ENCODE data around the gene ZNFX1. TPM values are rescaled to one million over a fixed set of nuclear protein-coding genes. Genes with fewer than 3 reads are reported as not detected.

ZNFX1 gene
- 34.0 and 34.5 TPM in 2 replicates for total RNA-seq (2011; cell fraction: chromatin; rRNA removed; ENCODE audit: low replicate concordance)
- total RNA-seq (2011; cell fraction: nucleolus; rRNA removed), result 14.8 and 15.7 TPM in 2 replicates
- 12.4 and 17.1 TPM in 2 replicates for total RNA-seq (2011; cell fraction: nucleoplasm; rRNA removed)
- total RNA-seq (2014; rRNA removed) (10.3 and 12.4 TPM in 2 replicates), total RNA-seq (2014; rRNA removed; fragmentation: Illumina TruSeq; extraction: Trizol) (11.9 and 13.5 TPM in 2 replicates), total RNA-seq (2015; rRNA removed; fragmentation: Illumina TruSeq; extraction: Trizol) (12.4 and 13.8 TPM in 2 replicates), total RNA-seq (2021) (11.9 and 13.4 TPM in 2 replicates), polyA plus RNA-seq (2011; rRNA removed) (2.5 and 3.8 TPM in 2 replicates), polyA plus RNA-seq (2014; fragmentation: Illumina TruSeq; extraction: Trizol) (10.4 and 11.6 TPM in 2 replicates), polyA plus RNA-seq (2014; fragmentation: Nextera tagmentation; extraction: Ambion mirVana) (1 to 10 TPM; 4.4 to 4.9 TPM), polyA plus RNA-seq (2014; rRNA removed) (7.2 and 7.6 TPM in 2 replicates), polyA minus RNA-seq (2011; rRNA and poly(A)+ RNA removed) (15.4 and 15.9 TPM in 2 replicates), Bru-seq, nascent RNA (percentile 65 among the genes with signal in this experiment), BruChase-seq, experiment 1, labeled RNA remaining after a 2-hour chase (percentile 71 among the genes with signal in this experiment), BruChase-seq, experiment 2, labeled RNA remaining after a 6-hour chase (percentile 73 among the genes with signal in this experiment)
- 3.5 and 4.1 TPM in 2 replicates for polyA plus RNA-seq (2011; cell fraction: cytosol; rRNA removed)
- polyA plus RNA-seq (2011; cell fraction: nucleus; rRNA removed), result 3.0 and 7.0 TPM in 2 replicates
- 6.0 and 6.5 TPM in 2 replicates for polyA plus RNA-seq (2012)
- 5.7 and 9.7 TPM in 2 replicates for polyA minus RNA-seq (2011; cell fraction: cytosol; rRNA and poly(A)+ RNA removed)
- 9.0 and 12.0 TPM in 2 replicates for polyA minus RNA-seq (2011; cell fraction: nucleus; rRNA and poly(A)+ RNA removed)
- long read RNA-seq, experiment 1, partial matches to known transcripts, result 35 of 55 reads
- long read RNA-seq, experiment 1, other reads (novel, unspliced or antisense), result 20 of 55 reads
- long read RNA-seq, experiment 2, partial matches to known transcripts, result 6 of 13 reads
- long read RNA-seq, experiment 2, other reads (novel, unspliced or antisense), result 7 of 13 reads
- long read RNA-seq, experiment 3, partial matches to known transcripts, result 8 of 9 reads
- long read RNA-seq, experiment 3, other reads (novel, unspliced or antisense), result 1 of 9 reads

DNA sequence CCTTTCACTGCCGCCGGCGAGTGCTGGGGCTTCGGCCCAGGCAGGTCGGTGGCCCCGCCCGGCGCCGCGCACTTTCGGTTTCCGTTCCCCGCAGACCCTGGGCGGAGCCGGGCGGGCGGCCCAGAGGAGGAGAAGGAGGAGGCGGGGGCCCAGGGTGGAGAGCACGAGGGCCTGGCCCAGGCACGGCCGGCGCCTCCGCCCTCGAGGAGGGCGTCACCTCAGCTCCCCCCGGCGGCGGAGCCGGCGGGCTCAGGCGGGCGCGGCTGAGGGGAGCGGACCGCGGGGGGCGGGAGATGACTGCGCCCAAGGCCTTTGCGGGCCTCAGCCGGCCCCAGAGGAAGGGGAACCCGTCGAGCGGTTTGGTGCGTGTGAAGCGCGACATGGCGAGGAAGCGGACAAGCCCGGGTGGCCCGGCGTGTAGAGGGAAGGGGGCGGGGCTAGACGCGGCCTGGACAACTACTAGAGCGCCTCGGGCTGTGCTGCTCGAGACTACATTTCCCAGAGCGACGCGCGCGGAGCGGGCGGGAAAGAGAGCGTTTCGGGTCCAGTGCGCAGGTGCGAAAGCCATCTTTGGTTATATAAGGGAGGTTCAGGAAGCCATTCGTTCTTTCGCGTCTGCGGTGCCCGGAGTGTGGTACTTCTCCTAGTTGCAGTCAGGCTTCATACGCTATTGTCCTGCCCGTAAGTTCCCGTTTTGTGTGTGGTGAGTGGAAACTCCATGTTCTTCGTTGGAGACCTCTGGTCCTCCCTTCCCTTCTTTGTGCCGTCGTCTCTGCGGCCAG lies at the start of gene ZNFX1:
TSS of gene ZNFX1 (minus strand) at position 22 of the 782 bp plus-strand sequence. CDS start 2,218 bp downstream, outside the sequence.
- H4K20me1 ChIP-seq (replicated peaks; ENCODE audit: control insufficient read depth, insufficient read depth, low read length), result peaks cover 39% of the 10 kb centered on the region
- under 1% methylated on average over 64 of the region's 80 CpGs for WGBS (ENCODE audit: insufficient coverage, low coverage, missing lambda C conversion rate)
- DNase-seq (ENCODE audit: extremely low read depth in 1 of 4, low spot score in 3 of 4), result peak; percentile 92 to 98 (median 95)
- peaks cover 14% of the 10 kb centered on the region for H3K9me3 ChIP-seq (replicated peaks; ENCODE audit: control insufficient read depth, insufficient read depth, low read depth, low read length)
- ChIA-PET CTCF (ENCODE audit: low intra/inter-chr PET ratio) (interaction anchor here (0.6 to 1.0 kb wide), 3 partner anchors 46 to 704 kb away, joined by 3 to 6 read pairs (median 3); partner anchors contain the start of gene SNAI1), POLR2A (interaction anchor here (0.5 to 6.0 kb wide), 19 partner anchors 10 to 1506 kb away, joined by 3 to 68 read pairs (median 3); no protein-coding TSS in a partner anchor)
- FAIRE-seq, result peak; percentile 81
- intact Hi-C loops (cut with micrococcal nuclease) (loop anchor here (5.0 kb wide), 2 partner anchors 44 to 91 kb away; partner anchors contain the start of gene STAU1), in situ Hi-C loops (cut with MboI) (no loop called here)
- no peaks in the 10 kb centered on the region for H3K27me3 ChIP-seq (ENCODE audit: control insufficient read depth in 2 of 2, insufficient read depth in 2 of 2, low read length in 2 of 2)
- peak within 1 kb of the TSS; percentile 98 to 99 for H3K9ac ChIP-seq (ENCODE audit: insufficient read depth in 1 of 2, low read depth in 2 of 2, low read length in 2 of 2)
- H3K36me3 ChIP-seq (ENCODE audit: control insufficient read depth, insufficient read depth, low read length), result peaks cover 70% of the 10 kb centered on the region
- no TSS peak for BruUV-seq (replicated peaks)
- H3K4me3 ChIP-seq, result peak within 1 kb of the TSS; percentile 93
- H3K79me2 ChIP-seq (ENCODE audit: control insufficient read depth, insufficient read depth, low read length), result peaks cover 85% of the 10 kb centered on the region
- H2AFZ ChIP-seq (ENCODE audit: low read depth, low read length), result peak within 1 kb of the TSS; percentile 92
- ATAC-seq, result peak; percentile 94
- peak within 1 kb of the TSS; percentile 99 for H3K4me2 ChIP-seq (ENCODE audit: insufficient read depth, low read length)
- H3K4me1 ChIP-seq (replicated peaks in 1 of 2; ENCODE audit: control insufficient read depth in 2 of 2, insufficient read depth in 2 of 2, low read length in 2 of 2), result peaks cover 13 to 19% of the 10 kb centered on the region in 2 experiments
- peak within 1 kb of the TSS; percentile 95 for H3K27ac ChIP-seq (ENCODE audit: extremely low read depth, low read depth, low read length)
- H3K9me1 ChIP-seq (ENCODE audit: control insufficient read depth, insufficient read depth, low read length), result peaks cover 8% of the 10 kb centered on the region
- TF ChIP-seq SREBF1 (IDR thresholded peaks at IDR 0.05; ENCODE audit: borderline replicate concordance, low read depth, low read length) (no peak), POLR2AphosphoS2 (IDR thresholded peaks at IDR 0.05; ENCODE audit: low read length) (peak; percentile 96), NFXL1 (CRISPR knock-in tag; IDR thresholded peaks at IDR 0.05) (no peak), SOX6 (IDR thresholded peaks at IDR 0.05) (peak; percentile 54), SMARCA4 (IDR thresholded peaks at IDR 0.05) (no peak), GTF2F1 (IDR thresholded peaks at IDR 0.05; ENCODE audit: low read depth, low read length) (peak; percentile 99), EP400 (IDR thresholded peaks at IDR 0.05) (peak; percentile 91), ZNF507 (tag; conservative IDR thresholded peaks at IDR 0.05) (no peak)
- TF ChIP-seq, protein P1, sequence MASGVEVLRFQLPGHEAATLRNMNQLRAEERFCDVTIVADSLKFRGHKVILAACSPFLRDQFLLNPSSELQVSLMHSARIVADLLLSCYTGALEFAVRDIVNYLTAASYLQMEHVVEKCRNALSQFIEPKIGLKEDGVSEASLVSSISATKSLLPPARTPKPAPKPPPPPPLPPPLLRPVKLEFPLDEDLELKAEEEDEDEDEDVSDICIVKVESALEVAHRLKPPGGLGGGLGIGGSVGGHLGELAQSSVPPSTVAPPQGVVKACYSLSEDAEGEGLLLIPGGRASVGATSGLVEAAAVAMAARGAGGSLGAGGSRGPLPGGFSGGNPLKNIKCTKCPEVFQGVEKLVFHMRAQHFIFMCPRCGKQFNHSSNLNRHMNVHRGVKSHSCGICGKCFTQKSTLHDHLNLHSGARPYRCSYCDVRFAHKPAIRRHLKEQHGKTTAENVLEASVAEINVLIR (CRISPR knock-in tag; IDR thresholded peaks at IDR 0.05), result peak; percentile 54; the same call in 1 of the 2 replicates
- TF ChIP-seq, protein P2, sequence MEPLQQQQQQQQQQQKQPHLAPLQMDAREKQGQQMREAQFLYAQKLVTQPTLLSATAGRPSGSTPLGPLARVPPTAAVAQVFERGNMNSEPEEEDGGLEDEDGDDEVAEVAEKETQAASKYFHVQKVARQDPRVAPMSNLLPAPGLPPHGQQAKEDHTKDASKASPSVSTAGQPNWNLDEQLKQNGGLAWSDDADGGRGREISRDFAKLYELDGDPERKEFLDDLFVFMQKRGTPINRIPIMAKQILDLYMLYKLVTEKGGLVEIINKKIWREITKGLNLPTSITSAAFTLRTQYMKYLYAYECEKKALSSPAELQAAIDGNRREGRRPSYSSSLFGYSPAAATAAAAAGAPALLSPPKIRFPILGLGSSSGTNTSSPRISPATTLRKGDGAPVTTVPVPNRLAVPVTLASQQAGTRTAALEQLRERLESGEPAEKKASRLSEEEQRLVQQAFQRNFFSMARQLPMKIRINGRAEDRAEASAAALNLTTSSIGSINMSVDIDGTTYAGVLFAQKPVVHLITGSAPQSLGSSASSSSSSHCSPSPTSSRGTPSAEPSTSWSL (CRISPR knock-in tag; IDR thresholded peaks at IDR 0.05; ENCODE audit: borderline replicate concordance), result 0 out of 2 replicates have a peak, but pooled peaks have one; percentile 31
